Measurements from ENCODE around the gene UNC119.

UNC119 gene

DNA sequence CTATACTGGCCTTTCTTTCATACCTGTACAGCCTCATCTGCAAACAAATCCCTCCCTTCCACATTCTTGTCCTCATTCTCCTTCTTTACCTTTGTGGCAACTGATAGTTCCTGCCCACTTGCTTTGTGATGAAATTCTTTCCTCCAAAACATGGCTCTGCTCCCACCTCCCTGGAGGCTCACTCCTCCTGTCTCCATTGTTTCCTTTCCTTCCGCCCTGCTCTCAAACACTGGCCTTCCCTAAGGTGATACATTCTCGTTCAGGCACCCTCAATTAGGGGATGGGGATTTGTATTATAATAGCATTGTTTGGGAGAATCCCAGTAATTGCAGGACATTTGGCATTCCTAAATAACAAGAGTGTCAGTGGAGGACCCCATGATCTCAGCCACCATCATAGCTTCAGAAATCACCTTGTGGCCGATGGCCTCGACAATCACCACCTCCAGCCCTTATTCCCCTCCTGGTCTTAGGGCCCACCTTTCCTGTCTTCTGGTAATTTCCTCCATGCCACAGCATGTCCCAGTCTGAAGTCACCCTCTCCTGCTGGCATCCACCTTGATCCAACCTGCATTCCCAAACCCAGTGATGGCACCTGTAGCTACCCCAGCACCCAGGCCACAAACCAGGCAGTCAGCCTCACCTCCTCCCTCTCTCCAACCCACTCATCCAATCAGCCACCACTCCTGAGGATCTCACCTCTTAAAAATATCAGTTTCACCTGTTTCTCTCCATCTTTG, 7.9 kb downstream of the UNC119 start:
- TF ChIP-seq, protein P1, sequence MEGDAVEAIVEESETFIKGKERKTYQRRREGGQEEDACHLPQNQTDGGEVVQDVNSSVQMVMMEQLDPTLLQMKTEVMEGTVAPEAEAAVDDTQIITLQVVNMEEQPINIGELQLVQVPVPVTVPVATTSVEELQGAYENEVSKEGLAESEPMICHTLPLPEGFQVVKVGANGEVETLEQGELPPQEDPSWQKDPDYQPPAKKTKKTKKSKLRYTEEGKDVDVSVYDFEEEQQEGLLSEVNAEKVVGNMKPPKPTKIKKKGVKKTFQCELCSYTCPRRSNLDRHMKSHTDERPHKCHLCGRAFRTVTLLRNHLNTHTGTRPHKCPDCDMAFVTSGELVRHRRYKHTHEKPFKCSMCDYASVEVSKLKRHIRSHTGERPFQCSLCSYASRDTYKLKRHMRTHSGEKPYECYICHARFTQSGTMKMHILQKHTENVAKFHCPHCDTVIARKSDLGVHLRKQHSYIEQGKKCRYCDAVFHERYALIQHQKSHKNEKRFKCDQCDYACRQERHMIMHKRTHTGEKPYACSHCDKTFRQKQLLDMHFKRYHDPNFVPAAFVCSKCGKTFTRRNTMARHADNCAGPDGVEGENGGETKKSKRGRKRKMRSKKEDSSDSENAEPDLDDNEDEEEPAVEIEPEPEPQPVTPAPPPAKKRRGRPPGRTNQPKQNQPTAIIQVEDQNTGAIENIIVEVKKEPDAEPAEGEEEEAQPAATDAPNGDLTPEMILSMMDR (conservative IDR thresholded peaks at IDR 0.05; ENCODE audit: control insufficient read depth, insufficient read depth, low read depth, low read length) = no peak
- no peak for DNase-seq (ENCODE audit: low read depth)

DNA sequence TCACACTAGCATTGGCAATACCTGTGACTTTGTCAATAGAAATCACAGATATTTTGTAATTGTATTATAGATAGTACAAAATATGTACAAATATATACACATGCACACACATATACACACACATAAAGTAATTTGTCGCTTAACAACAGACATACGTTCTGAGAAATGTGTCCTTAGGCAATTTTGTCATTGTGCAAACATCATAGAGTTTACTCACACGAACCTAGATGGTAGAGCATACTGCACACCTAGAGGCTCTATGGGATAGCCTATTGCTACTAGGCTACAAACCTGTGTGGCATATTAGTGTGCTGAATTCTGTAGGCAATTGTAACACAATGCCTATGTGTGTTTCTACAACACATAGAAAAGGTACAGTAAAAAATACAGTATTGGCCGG, 11.0 kb downstream of the UNC119 start:
- TF ChIP-seq, protein P1 (conservative IDR thresholded peaks at IDR 0.05; ENCODE audit: control insufficient read depth, insufficient read depth, low read depth, low read length) = no peak
- no peak overlapping the region for H3K4me3 ChIP-seq (ENCODE audit: control insufficient read depth, low read depth, low read length)
- DNase-seq (ENCODE audit: low read depth) = no peak

More for the DNA sequence above, 7.9 kb downstream of the UNC119 start:
- H3K4me3 ChIP-seq (ENCODE audit: control insufficient read depth, low read depth, low read length) = no peak overlapping the region

DNA sequence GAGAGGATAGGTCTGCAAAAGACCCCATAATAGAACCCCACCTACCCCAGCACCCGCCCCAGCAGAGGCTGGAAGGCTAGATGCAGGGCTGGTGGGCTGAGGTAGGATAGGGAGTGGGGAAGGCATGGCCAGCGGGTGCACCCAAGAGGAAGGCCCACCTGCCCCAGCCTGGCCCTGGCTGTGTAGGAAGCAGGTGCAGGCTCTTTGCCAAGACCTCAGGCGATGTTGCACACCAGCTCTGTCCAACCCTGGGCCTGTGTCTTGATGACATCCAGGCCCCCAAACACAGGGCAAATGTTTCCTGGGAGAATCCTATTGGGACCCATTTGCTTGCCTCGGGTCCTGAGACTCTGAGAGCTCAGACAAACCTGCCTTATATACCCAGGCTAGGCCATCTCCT, 12.2 kb downstream of the UNC119 start:
- H3K4me3 ChIP-seq (ENCODE audit: control insufficient read depth, low read depth, low read length) = no peak overlapping the region
- TF ChIP-seq, protein P1 (conservative IDR thresholded peaks at IDR 0.05; ENCODE audit: control insufficient read depth, insufficient read depth, low read depth, low read length) = no peak
- no peak for DNase-seq (ENCODE audit: low read depth)

DNA sequence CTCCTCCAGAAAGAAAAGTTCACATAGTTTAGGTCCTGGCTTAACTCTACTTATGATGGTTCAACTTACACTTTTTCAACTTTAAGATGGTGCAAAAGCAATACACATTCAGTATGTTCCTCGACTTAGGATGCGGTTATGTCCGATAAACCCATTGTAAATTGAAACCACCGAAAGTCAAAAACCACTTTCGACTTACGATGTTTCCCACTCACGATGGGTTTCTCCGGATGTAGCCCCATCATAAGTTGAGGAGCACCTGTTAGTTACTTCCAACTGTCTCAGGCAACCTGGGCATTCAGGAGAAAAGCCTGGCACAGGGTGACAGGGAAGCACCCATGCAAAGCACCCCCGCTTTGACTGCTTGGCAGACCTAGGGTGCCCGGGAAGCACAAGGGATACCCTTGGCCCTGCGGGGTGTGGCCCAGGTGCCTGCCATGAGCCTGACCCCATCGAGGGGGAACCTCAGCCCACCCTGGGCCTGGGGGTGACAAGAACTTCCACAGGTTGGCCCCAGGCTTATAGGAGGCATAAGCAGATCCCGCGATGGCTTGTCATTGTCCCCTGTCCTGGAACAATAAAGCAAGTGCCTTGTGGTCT, 14.0 kb downstream of the UNC119 start:
- H3K4me3 ChIP-seq (ENCODE audit: control insufficient read depth, low read depth, low read length) = no peak overlapping the region
- no peak for DNase-seq (ENCODE audit: low read depth)
- TF ChIP-seq, protein P1 (conservative IDR thresholded peaks at IDR 0.05; ENCODE audit: control insufficient read depth, insufficient read depth, low read depth, low read length) = no peak

DNA sequence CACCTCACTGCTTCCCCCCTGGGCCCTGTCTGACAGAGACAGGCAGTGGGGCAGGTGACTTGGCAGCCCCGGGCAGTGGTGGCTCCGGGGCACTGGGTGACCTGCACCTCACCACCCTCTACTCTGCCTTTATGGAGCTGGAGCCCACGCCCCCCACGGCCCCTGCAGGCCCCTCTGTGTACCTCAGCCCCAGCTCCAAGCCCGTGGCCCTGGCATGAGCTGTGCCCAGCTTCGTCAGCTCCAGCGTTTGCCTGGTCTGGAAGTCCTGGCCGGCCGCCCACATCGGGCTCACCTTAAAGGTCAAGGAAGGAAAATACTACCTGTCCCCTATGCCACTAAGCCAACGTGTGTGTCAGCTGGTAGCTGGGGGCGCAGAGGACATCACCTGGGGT, 15.2 kb downstream of the UNC119 start:
- no peak overlapping the region for H3K4me3 ChIP-seq (ENCODE audit: control insufficient read depth, low read depth, low read length)
- TF ChIP-seq, protein P1 (conservative IDR thresholded peaks at IDR 0.05; ENCODE audit: control insufficient read depth, insufficient read depth, low read depth, low read length) = no peak
- no peak for DNase-seq (ENCODE audit: low read depth)

DNA sequence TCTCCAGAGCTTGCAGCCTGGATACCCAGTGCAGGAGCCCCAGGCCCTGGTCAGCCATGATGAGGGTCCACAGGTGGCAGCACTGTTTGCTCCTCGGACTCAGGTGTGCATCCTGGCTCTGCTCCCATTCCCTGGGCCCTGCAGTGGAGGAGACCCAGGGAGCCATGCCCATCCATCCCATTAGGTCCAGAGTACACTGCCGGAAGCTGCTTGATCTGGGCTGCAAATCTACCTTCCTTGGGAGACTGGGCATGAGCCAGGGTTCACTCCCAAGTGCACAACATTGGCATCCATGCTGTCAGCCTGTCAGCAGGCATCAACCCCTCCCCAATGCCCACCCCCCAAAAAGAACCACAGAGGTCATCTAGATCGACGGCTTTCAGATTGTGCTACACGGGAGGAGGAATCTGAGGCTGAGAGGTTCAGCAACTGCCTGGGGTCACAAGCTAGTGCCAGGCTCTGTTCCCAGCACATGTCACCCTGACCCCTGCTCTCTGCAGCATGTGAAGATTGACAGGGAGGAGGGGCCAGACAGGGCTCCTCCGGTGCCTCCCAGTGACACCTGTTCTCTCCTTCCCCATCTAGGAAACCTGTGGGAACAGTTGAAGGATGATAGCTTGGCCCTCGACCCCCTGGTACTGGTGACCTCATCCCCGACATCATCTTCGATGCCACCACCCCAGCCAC, 15.7 kb downstream of the UNC119 start:
- no peak overlapping the region for H3K4me3 ChIP-seq (ENCODE audit: control insufficient read depth, low read depth, low read length)
- TF ChIP-seq, protein P1 (conservative IDR thresholded peaks at IDR 0.05; ENCODE audit: control insufficient read depth, insufficient read depth, low read depth, low read length) = no peak
- no peak for DNase-seq (ENCODE audit: low read depth)
